MM.1S (cell line): ENCODE results near the gene SLC45A3.

Experiments
- EZH2 ChIP-seq: fragments of 300-600 bp; sonication (generic); optimal IDR thresholded peaks from 2 replicates; pipeline ENCODE3; 2017; ENCODE audit warnings: low read depth, mild to moderate bottlenecking, antibody characterized with exemption, low read length, mixed read lengths
- TF ChIP-seq, protein P1 (sequence below): fragments of 300-600 bp; sonication (generic); IDR thresholded peaks from 2 replicates; pipeline ENCODE4 v1.5.1; 2016; ENCODE audit warnings: antibody characterized with exemption, low read length, mixed read lengths

GRCh38 chr1:205677167-205677566 lies 3.1 kb downstream of the SLC45A3 start:
- TF ChIP-seq, protein P1, sequence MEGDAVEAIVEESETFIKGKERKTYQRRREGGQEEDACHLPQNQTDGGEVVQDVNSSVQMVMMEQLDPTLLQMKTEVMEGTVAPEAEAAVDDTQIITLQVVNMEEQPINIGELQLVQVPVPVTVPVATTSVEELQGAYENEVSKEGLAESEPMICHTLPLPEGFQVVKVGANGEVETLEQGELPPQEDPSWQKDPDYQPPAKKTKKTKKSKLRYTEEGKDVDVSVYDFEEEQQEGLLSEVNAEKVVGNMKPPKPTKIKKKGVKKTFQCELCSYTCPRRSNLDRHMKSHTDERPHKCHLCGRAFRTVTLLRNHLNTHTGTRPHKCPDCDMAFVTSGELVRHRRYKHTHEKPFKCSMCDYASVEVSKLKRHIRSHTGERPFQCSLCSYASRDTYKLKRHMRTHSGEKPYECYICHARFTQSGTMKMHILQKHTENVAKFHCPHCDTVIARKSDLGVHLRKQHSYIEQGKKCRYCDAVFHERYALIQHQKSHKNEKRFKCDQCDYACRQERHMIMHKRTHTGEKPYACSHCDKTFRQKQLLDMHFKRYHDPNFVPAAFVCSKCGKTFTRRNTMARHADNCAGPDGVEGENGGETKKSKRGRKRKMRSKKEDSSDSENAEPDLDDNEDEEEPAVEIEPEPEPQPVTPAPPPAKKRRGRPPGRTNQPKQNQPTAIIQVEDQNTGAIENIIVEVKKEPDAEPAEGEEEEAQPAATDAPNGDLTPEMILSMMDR, result no peak
- no peak for TF ChIP-seq EZH2
